ENCODE results near the gene PLN.

The PLN gene

DNA sequence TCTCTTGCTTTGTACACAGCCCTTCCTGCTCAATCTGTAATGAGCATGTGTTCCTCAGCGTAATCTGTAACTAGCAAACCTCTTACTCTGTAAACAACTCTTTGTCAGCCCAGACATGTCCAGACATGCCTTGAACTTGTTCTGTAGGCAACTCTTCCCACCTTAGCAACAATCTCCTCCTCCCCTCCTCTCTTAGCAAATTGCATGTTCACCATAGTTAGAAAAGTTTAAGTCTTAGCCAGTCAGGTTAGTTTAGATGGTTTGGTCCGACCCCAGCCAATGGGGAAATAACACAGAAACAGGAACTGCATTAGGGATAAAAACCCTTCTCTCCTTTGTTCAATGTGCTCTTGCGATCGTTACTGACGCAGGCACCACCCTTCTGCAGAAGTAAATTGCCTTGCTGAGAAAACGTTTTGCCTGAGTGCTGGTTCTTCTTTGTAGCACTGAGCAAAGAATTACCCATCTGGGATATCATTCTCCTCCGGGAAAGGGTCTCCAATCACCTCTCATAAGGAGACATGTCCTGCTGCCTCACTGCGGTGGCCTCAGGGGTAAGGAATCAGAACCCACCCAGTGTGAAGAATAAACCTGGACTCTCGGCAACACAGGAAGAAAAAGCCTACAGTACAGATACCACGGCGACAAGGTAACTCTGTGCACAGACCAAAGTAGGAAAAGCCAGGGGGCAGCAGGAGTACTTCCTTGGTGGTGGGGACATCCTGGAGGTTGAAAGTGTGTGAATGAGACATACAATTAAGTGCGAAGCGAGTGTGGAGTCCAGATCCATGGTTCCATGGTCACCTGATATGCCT, 26.2 kb downstream of the PLN start:
- peaks cover 20% of the 10 kb centered on the region for H3K36me3 Mint-ChIP-seq (ENCODE audit: insufficient read depth)
- H3K27ac Mint-ChIP-seq = peak overlapping the region; percentile 30 to 41
- no peaks in the 10 kb centered on the region for H3K27me3 Mint-ChIP-seq
- peaks cover 11 to 20% of the 10 kb centered on the region in 2 donors for H3K9me3 Mint-ChIP-seq
- ATAC-seq (replicated peaks) = no peak
- H3K4me1 Mint-ChIP-seq (ENCODE audit: low read depth in 2 of 2) = peaks cover 5 to 9% of the 10 kb centered on the region in 2 donors
- H3K4me3 Mint-ChIP-seq = no peak overlapping the region
- DNase-seq = no peak

DNA sequence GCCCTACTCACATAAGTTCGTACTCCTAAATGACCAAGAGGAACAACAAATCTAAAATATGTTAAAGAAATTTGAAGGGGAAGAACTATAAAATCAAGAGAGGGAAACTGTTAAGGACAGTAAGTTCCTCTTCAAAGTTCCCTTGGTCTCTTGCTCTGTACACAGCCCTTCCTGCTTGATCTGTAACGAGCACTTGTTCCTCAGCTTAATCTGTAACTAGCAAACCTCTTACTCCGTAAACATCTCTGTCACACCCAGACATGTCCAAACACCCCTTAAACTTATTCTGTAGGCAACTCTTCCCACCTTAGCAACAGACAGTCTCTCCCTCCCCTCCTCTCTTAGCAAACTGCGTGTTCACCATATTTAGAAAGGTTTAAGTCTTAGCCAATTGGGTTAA, 29.9 kb downstream of the PLN start:
- DNase-seq (no peak), ATAC-seq (replicated peaks) (no peak)
- peaks cover 8 to 14% of the 10 kb centered on the region in 2 donors for H3K4me1 Mint-ChIP-seq (ENCODE audit: low read depth in 2 of 2)
- peaks cover 16 to 20% of the 10 kb centered on the region in 2 donors for H3K9me3 Mint-ChIP-seq
- no peaks in the 10 kb centered on the region for H3K27me3 Mint-ChIP-seq
- H3K27ac Mint-ChIP-seq = peak overlapping the region in 1 of 2 donors; percentile 7
- peaks cover 36% of the 10 kb centered on the region for H3K36me3 Mint-ChIP-seq (ENCODE audit: insufficient read depth)
- no peak overlapping the region for H3K4me3 Mint-ChIP-seq

DNA sequence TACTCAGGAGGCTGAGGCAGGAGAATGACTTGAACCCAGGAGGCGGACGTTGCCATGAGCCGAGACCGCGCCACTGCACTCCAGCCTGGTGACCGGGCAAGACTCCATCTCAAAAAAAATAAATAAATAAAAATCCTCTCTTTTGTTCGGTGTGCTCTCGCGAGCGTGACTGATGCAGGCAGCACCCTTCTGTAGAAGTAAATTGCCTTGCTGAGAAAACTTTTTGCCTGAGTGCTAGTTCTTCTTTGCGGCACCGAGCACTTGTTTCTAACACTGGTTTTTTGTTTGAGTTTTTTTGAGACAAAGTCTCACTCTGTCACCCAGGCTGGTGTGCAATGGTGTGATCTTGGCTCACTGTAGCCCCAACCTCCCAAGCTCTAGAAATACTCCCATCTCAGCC, 30.5 kb downstream of the PLN start:
- DNase-seq = no peak
- H3K9me3 Mint-ChIP-seq = peaks cover 16 to 20% of the 10 kb centered on the region in 2 donors
- no peak overlapping the region for H3K4me3 Mint-ChIP-seq
- H3K27ac Mint-ChIP-seq = peak overlapping the region in 1 of 2 donors; percentile 7
- H3K27me3 Mint-ChIP-seq = no peaks in the 10 kb centered on the region
- ATAC-seq (replicated peaks) = no peak
- peaks cover 8 to 17% of the 10 kb centered on the region in 2 donors for H3K4me1 Mint-ChIP-seq (ENCODE audit: low read depth in 2 of 2)
- H3K36me3 Mint-ChIP-seq (ENCODE audit: insufficient read depth) = peaks cover 39% of the 10 kb centered on the region

DNA sequence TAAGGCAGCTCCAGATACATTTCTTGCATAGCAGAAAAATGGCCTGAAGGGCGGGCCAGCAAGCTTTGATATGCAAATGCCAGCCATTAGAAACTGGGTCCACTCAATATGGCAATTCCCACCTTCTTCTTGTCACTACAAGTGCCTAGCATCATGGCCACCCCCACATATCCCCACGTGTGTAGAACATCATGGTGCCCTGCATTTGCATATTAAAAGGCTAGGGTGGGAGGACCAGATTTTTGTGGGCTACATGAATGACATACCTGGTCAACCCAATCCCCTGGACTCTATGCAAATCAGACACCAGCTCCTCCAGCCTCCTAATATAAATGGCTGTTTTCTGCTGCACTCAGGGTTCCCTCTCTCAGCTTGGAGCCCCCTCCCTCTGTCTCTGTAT, 31.7 kb downstream of the PLN start:
- DNase-seq = no peak
- ATAC-seq (replicated peaks) = no peak
- no peak overlapping the region for H3K27ac Mint-ChIP-seq
- peaks cover 9 to 12% of the 10 kb centered on the region in 2 donors for H3K9me3 Mint-ChIP-seq
- peaks cover 8 to 17% of the 10 kb centered on the region in 2 donors for H3K4me1 Mint-ChIP-seq (ENCODE audit: low read depth in 2 of 2)
- H3K27me3 Mint-ChIP-seq = no peaks in the 10 kb centered on the region
- peaks cover 35% of the 10 kb centered on the region for H3K36me3 Mint-ChIP-seq (ENCODE audit: insufficient read depth)
- H3K4me3 Mint-ChIP-seq = no peak overlapping the region

DNA sequence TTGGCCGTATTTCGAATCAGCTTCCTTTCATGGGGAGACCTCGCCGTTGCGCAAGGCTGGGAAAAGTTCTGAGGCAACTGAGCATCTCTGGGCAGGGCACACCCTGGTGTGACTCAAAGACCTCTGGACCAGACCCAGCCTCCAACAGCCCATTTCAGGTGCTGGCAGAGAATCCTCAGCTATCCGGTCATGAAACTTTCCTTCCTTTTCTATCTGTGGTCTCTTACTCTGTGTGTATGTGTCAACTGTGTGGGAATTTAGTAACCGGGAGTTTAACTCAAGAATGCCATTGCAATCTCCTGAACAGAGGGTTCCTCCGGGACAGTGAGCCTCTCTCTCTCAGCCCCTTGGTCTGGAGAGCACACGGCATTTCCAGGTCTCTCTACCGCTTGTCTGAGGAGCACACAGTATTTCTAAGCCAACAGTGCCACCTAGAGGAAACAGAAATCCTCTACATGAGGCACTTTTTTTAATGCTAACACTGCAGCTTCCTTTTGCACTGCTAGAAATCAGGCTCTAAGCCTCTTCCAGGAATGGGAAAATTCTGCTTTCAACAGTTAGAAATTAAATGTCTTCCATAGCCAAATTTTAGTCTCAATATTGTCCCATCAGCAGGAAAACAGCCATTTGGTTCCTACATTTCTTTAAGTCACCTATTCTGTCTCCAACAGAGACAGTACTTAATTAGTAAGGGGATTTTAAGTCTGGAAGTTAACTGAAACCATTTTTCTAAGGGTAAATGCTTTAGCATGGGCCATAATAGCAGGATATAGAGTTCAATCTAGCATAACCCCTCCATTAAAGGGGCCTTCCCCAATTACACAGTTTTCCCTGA, 32.7 kb downstream of the PLN start:
- Mint-ChIP-seq H3K4me1 (ENCODE audit: low read depth in 2 of 2) (peaks cover 8 to 18% of the 10 kb centered on the region in 2 donors), H3K27ac (peak overlapping the region; percentile 76 to 94), H3K9me3 (peaks cover 7 to 10% of the 10 kb centered on the region in 2 donors), H3K4me3 (peak overlapping the region; percentile 6 to 22), H3K36me3 (ENCODE audit: insufficient read depth) (peaks cover 30% of the 10 kb centered on the region), H3K27me3 (no peaks in the 10 kb centered on the region)
- DNase-seq (peak; percentile 26 to 44 (median 36)), ATAC-seq (replicated peaks) (peak; percentile 86)

DNA sequence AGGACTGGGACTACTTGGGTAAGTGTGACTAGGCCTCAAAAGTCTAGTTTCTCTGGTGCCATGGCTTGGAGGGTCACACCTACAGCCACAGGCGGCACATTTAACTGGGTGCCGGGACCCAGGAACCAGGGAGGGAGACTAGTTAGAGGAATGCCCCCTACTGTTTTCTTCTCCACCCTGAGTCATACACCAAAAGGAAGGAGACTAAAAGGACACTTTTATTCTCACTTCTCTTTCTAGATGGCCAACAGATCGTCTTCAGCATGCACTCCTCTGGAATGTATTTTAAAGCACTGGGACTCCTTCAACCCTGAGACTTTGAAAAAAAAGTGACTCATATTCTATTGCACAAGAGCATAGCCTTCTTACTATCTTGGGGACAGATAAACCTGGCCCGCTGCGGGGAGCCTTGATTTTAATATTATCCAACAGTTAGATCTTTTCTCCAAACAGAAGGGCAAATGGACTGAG, 33.4 kb downstream of the PLN start:
- peak overlapping the region; percentile 9 to 76 for H3K27ac Mint-ChIP-seq
- ATAC-seq (replicated peaks) (peak; percentile 11), DNase-seq (no peak)

GRCh38 chr6:118584911-118585310, 36.8 kb downstream of the PLN start:
- Mint-ChIP-seq H3K36me3 (ENCODE audit: insufficient read depth) (peaks cover 19% of the 10 kb centered on the region), H3K4me1 (ENCODE audit: low read depth in 2 of 2) (peaks cover 35 to 36% of the 10 kb centered on the region in 2 donors), H3K27ac (peak overlapping the region; percentile 17 to 54), H3K4me3 (no peak overlapping the region), H3K9me3 (peaks cover 0 to 5% of the 10 kb centered on the region in 2 donors), H3K27me3 (no peaks in the 10 kb centered on the region)
- DNase-seq (no peak), ATAC-seq (replicated peaks) (no peak)

More for the DNA sequence above, 33.4 kb downstream of the PLN start:
- Mint-ChIP-seq H3K36me3 (ENCODE audit: insufficient read depth) (peaks cover 26% of the 10 kb centered on the region), H3K4me1 (ENCODE audit: low read depth in 2 of 2) (peaks cover 12 to 22% of the 10 kb centered on the region in 2 donors), H3K4me3 (no peak overlapping the region), H3K27me3 (no peaks in the 10 kb centered on the region), H3K9me3 (peaks cover 7 to 8% of the 10 kb centered on the region in 2 donors)

DNA sequence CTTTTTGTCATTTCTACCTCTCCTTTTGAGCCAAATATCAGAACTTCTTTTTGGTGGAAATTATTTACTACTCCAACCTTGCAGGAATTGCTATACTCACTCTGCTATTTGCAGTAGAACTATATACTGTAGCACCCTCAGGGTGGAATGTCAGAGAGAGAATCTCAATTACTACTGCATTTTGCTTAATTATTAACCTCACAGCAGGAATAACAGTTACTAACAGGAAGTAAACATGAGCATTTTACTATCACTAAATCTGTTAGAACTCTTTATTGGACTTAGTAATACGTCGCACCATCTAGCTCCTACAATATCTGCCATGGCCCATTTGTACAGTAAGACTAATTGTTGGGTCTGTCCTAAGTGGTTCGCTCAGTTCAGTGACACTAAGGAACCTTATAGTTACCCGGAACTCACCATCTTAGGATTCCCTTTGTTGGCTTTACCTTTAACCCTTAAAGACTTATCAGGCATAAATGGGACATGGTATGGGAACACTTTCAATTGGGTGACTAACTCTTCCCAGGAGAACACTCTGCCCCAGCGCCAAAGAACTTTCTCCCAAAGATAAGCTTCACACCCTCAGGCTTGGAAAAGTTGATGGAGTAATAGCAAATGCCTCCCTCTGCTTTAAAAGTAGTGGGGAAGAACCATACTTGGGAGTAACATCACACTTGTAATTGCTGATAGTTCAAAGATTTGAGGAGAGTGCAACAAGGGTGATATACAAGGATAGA, 38.8 kb downstream of the PLN start:
- Mint-ChIP-seq H3K9me3 (no peaks in the 10 kb centered on the region), H3K36me3 (ENCODE audit: insufficient read depth) (peaks cover 17% of the 10 kb centered on the region), H3K4me1 (ENCODE audit: low read depth in 2 of 2) (peaks cover 35 to 38% of the 10 kb centered on the region in 2 donors), H3K4me3 (no peak overlapping the region), H3K27me3 (no peaks in the 10 kb centered on the region), H3K27ac (peak overlapping the region in 1 of 2 donors; percentile 54)
- ATAC-seq (replicated peaks) = no peak
- DNase-seq = no peak

GRCh38 chr6:118588626-118589025, 40.5 kb downstream of the PLN start:
- DNase-seq (no peak), ATAC-seq (replicated peaks) (no peak)
- peaks cover 29 to 47% of the 10 kb centered on the region in 2 donors for H3K4me1 Mint-ChIP-seq (ENCODE audit: low read depth in 2 of 2)
- H3K4me3 Mint-ChIP-seq = no peak overlapping the region
- peak overlapping the region; percentile 13 to 59 for H3K27ac Mint-ChIP-seq
- no peaks in the 10 kb centered on the region for H3K9me3 Mint-ChIP-seq
- H3K27me3 Mint-ChIP-seq = no peaks in the 10 kb centered on the region
- peaks cover 8% of the 10 kb centered on the region for H3K36me3 Mint-ChIP-seq (ENCODE audit: insufficient read depth)

DNA sequence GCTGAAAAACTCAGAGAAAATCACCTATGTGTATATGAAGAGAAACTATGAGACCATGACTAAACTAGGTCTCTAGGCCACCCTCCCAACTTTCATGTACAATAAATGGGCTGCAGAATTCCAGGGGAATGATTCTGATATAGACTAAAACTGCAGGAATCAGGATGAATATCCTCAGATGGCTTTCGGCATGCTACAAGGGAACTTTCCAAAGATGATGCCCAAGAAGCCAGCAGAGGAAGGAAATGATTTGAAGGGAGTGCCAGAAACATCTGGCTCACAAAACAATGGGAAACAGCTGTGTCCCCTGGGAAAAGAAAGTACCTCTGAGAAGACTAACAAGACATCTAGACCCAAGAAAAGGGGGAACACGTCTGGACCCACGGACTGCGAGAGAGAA, 41.1 kb downstream of the PLN start:
- Mint-ChIP-seq H3K4me1 (ENCODE audit: low read depth in 2 of 2) (peaks cover 33 to 52% of the 10 kb centered on the region in 2 donors), H3K27ac (peak overlapping the region; percentile 13 to 59), H3K4me3 (no peak overlapping the region), H3K27me3 (no peaks in the 10 kb centered on the region), H3K9me3 (no peaks in the 10 kb centered on the region), H3K36me3 (ENCODE audit: insufficient read depth) (peaks cover 10% of the 10 kb centered on the region)
- ATAC-seq (replicated peaks) = no peak
- no peak for DNase-seq

GRCh38 chr6:118589649-118590365, 41.7 kb downstream of the PLN start:
- no peaks in the 10 kb centered on the region for H3K27me3 Mint-ChIP-seq
- ATAC-seq (replicated peaks) (no peak), DNase-seq (no peak)
- peaks cover 33 to 52% of the 10 kb centered on the region in 2 donors for H3K4me1 Mint-ChIP-seq (ENCODE audit: low read depth in 2 of 2)
- H3K9me3 Mint-ChIP-seq = no peaks in the 10 kb centered on the region
- H3K27ac Mint-ChIP-seq = peak overlapping the region; percentile 63 to 88
- peaks cover 10% of the 10 kb centered on the region for H3K36me3 Mint-ChIP-seq (ENCODE audit: insufficient read depth)
- H3K4me3 Mint-ChIP-seq = no peak overlapping the region

DNA sequence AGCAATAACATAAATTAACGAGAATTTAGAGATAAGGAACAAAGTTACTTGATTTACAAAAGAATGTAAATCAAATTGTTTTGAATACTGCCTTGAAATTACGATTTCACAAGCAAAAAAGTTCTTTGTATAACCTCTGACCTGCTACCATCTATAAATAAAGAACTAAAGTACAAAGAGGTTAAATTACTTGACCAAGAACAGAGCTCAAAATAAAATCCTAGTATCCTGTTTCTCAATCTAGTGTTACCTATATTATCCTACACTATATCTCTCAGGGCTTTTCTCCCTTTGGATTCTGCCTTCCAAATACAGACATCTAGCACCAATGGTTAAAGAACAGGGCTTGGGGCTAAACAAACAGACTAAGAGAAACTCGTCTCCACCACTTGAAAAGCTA, 43.8 kb downstream of the PLN start:
- DNase-seq (no peak), ATAC-seq (replicated peaks) (no peak)
- H3K4me3 Mint-ChIP-seq = no peak overlapping the region
- peaks cover 34 to 52% of the 10 kb centered on the region in 2 donors for H3K4me1 Mint-ChIP-seq (ENCODE audit: low read depth in 2 of 2)
- peaks cover 10% of the 10 kb centered on the region for H3K36me3 Mint-ChIP-seq (ENCODE audit: insufficient read depth)
- H3K27ac Mint-ChIP-seq = peak overlapping the region in 1 of 2 donors; percentile 49
- H3K9me3 Mint-ChIP-seq = no peaks in the 10 kb centered on the region
- no peaks in the 10 kb centered on the region for H3K27me3 Mint-ChIP-seq

Measured in effector memory CD8-positive, alpha-beta T cell (primary cell).